NCI-H345 (cell line): Measurements from ENCODE around the gene ARHGAP9.
"Not testable (repeated sequence)": the region's sequence is repeated elsewhere in the genome, so short reads cannot be mapped to it uniquely, and the experiment has no call there.

Source experiments
- DNase-seq: peaks from one replicate; lab custom pipeline; 2025; lab: John Stamatoyannopoulos, UW

ARHGAP9 gene

GRCh38 chr12:57456737-57457490 lies 22.8 kb downstream of the ARHGAP9 start:
- DNase-seq: no peak

DNA sequence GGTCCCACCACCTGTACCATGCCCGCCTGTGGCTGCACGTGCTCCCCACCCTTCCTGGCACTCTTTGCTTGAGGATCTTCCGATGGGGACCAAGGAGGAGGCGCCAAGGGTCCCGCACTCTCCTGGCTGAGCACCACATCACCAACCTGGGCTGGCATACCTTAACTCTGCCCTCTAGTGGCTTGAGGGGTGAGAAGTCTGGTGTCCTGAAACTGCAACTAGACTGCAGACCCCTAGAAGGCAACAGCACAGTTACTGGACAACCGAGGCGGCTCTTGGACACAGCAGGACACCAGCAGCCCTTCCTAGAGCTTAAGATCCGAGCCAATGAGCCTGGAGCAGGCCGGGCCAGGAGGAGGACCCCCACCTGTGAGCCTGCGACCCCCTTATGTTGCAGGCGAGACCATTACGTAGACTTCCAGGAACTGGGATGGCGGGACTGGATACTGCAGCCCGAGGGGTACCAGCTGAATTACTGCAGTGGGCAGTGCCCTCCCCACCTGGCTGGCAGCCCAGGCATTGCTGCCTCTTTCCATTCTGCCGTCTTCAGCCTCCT lies 23.4 kb downstream of the ARHGAP9 start:
- DNase-seq: peak; percentile 38

- DNase-seq: no peak
Observed at GRCh38 chr12:57455374-57456144, 24.1 kb downstream of the ARHGAP9 start.

DNA sequence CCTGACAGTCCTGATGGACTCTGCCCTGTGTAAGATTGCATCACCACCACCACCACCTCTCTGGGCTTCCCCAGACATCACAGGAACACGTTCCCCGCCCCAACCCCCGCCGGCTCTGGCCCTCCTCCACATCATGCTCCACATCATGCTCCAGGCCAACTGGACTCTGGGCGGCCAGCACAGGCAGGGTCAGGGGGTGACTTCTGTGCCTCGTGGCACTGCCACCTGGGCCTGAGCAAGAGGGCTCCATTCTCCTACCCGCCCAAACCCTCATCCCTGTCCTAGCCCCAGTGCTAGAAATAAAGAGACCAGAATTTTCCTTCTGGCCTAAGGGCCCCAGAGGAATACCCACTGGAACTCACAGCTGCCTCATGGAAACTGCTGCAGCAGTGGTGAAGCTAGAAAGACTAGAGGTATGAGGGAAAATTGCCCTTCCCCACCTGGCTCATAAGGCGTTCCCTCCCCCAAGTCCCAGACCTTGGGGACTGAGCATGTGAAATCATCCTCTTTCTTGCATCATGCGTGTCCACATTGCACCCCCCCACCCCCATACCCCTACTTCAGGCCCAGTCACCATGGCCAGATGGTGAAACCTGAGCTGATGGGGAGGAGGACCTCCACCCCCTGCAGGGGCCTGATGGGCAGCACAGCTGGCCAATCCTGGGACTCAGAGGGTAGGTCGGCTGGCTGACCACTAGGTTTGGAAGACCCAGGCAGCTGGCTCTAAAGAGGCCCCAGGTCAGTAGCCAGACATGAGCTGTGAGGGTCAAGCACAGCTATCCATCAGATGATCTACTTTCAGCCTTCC lies 24.9 kb downstream of the ARHGAP9 start, which contains the start of gene INHBE:
Gene INHBE, plus strand, starts transcription at position 742 of the 808 bp plus-strand sequence. CDS start 230 bp downstream, outside the sequence.
- DNase-seq: no peak

DNA sequence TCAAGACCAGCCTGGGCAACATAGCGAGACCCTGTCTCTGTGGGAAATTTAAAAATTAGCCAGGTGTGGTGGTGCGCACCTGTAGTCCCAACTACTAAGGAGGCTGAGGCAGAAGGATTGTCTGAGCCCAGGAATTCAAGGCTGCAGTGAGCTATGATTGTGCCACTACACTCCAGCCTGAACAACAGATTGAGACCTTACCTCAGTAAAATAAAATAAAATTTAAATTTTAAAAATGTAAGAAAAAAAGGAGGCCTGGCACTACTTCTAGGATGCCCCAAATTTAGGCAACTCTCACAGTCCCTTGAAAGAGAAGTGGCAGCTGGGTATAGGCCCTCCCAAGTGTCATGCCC lies 25.5 kb downstream of the ARHGAP9 start:
- no peak for DNase-seq

DNA sequence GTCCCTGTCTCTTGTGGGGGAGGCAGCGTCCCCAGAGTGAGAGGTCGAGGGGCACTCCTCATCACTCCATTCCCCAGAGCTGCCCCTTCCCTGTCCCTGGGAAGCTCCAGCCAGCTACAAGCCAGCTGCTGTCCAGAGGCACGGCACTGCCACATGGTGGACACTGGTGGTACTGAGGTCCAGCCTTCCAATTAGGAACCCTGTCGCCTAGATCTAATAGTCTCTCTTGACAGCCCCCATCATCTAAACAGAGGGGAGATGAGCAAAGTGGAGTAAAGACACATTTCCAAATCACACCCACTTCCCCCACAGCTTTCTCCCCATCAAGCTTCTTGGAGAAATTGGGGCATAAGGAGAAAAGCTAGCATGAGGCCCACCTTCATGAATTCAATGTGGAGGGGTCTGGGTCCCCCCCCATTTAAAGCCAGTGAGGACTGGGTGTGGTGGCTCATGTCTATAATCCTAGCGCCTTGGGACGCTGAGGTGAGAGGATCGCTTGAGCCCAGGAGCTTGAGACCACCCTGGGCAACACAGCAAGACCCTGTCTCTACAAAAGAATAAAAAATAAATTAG lies 26.6 kb downstream of the ARHGAP9 start:
- peak; percentile 63 for DNase-seq

GRCh38 chr12:57452181-57452936 lies 27.3 kb downstream of the ARHGAP9 start:
- DNase-seq: no peak

DNA sequence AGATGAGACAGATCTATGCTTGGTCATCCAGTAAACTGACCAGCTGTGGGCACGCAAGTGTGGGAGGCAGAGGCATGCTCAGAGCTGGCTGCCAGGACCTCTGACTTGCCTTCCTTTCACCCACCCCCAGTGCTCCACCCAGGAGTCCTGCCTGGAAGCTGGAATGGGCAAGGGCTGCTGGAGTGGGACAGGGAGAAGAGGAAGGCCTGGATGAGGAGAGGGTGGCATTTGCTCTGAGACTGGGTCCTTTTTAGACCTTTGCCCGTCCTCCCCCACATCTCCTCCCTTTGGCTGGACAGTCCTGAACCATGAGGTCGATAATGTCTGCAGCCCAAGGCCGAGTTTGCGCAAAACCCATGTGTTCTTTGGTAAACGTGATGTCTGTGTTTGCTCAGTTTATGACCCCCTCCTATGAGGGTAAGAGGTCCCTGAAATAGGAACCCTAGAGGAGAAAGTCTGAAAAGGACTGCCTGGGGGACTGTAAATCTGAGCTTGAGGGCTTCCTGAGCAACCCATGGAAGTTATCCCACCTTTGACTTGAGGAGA lies 28.4 kb downstream of the ARHGAP9 start:
- no peak for DNase-seq

- DNase-seq: no peak
Observed at GRCh38 chr12:57450057-57450456, 29.6 kb downstream of the ARHGAP9 start.

- DNase-seq: no peak
Observed at GRCh38 chr12:57449375-57449774, 30.3 kb downstream of the ARHGAP9 start.

- no peak for DNase-seq
Observed at GRCh38 chr12:57448669-57449068, 31.0 kb downstream of the ARHGAP9 start.

- DNase-seq: no peak
Observed at GRCh38 chr12:57446292-57446960, 33.2 kb downstream of the ARHGAP9 start.

DNA sequence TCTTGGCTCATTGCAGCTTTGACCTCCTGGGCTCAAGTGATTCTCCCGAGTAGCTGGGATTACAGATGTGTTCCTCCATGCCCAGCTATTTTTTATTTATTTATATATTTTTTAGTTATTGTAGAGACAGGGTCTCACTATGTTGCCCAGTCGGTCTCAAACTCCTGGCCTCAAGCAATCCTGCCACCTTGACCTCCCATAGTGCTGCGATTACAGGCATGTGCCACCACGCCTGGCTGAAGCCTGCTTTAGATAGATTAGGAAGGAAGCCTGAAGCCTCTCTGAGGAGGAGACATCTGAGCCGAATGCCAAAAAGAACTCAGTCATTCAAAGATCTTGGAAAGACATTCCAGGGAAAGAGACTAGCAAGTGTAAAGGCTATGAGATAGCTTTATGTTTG lies 34.9 kb downstream of the ARHGAP9 start:
- no peak for DNase-seq

GRCh38 chr12:57444337-57444736 lies 35.3 kb downstream of the ARHGAP9 start:
- not testable (repeated sequence) for DNase-seq

DNA sequence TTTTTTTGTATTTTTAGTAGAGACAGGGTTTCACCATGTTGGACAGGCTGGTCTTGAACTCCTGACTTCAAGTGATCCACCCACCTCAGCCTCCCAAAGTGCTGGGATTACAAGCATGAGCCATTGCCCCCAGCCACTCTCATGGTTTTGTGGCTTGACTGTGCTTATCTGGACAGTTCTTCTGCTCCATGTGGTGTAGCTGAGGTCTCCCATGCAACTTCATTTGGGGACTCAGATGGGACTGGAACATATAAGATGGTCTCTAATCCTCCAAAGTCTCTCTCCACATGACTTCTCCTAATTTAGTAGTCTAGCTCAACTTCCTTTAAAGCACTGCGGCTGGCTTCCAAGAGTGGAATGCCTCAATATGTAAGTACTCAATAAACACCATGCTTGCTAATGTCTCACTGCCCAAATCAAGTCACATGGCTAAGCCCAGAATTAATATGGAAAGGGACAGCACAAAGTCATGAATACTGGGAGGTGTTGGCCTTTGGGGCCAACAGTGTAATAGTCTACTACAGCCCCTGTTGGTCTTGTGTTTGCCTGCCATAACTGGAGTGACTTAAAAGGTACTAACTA lies 37.7 kb downstream of the ARHGAP9 start:
- no peak for DNase-seq

GRCh38 chr12:57441393-57441792 lies 38.3 kb downstream of the ARHGAP9 start:
- DNase-seq: not testable (repeated sequence)

- no peak for DNase-seq
Observed at GRCh38 chr12:57439762-57440266, 39.9 kb downstream of the ARHGAP9 start.

DNA sequence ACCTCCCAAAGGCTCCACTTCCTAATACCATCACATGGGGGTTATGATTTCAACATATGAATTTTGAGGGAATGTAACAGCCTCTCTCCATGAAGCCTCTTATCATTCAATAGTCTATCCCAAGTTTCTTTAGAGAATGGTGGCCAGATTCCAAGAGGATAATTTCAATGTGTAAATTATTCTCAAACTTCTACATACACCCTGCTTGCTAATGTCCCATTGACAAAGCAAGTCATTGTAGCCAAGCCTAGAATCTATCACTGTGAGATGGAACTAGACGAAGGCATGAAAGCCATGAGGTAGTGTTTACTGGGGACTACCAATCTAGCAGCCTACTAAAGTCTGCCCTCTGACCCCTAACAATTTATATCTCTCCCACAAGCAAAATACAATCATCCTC lies 41.3 kb downstream of the ARHGAP9 start:
- no peak for DNase-seq

DNA sequence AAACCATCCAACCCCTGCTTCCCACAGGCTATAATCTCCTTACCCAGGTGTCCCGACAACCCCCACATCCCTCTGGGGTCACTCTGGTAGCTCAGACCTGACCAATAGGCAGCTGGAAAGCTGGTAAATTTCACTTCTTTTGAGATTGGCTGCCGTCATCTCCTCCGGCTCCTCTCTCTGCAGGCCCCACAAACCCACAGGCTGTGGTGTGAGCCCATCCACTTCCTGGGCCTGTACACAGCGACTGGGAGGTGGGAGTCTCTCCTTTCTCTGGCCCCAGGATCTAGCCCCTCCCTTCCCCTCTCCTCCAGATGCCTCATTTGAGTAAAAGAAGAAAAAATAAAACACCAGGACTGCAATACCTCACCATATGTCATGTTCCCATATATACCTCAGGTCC lies 44.4 kb downstream of the ARHGAP9 start:
- no peak for DNase-seq
